ENCODE data around the gene ARHGEF3.
"Not testable (repeated sequence)": the region's sequence is repeated elsewhere in the genome, so short reads cannot be mapped to it uniquely, and the experiment has no call there.

Gene ARHGEF3

GRCh38 chr3:56720849-56721248 is 80.9 kb downstream of the ARHGEF3 start:
- H3K4me1 Mint-ChIP-seq: peaks cover 42% of the 10 kb centered on the region
- peak overlapping the region; percentile 13 for H3K27ac Mint-ChIP-seq
- ATAC-seq (no peak), DNase-seq (no peak)
- H3K9me3 Mint-ChIP-seq: no peaks in the 10 kb centered on the region
- no peak overlapping the region for H3K4me3 Mint-ChIP-seq
- peaks cover 37% of the 10 kb centered on the region for H3K36me3 Mint-ChIP-seq (ENCODE audit: low read depth)
- H3K27me3 Mint-ChIP-seq: no peaks in the 10 kb centered on the region

GRCh38 chr3:56718809-56719208 is 82.9 kb downstream of the ARHGEF3 start:
- not testable (repeated sequence) for H3K9me3 Mint-ChIP-seq, H3K4me3 Mint-ChIP-seq, DNase-seq, H3K27me3 Mint-ChIP-seq, H3K27ac Mint-ChIP-seq, ATAC-seq
- Mint-ChIP-seq H3K4me1 (peaks cover 26% of the 10 kb centered on the region), H3K36me3 (ENCODE audit: low read depth) (peaks cover 18% of the 10 kb centered on the region)

DNA sequence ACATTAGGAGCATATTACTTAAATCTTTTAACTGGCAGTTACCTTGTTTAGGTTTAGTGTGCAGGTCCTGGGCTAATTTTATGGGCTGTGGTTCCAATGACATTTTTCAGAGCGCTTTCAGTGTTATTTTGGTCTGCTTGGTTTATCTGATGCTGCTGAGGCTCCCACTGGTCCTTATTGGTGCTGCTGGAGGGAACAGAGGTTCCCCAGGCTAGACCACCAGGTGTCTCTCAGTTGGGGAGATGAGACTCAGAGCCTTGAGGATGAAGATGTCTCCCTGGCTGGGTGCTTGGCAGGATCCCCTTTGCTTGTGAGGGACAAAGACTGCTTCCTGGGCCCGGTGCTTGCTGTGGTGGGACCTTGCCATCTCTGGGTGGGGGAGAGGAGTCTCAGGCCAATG is 90.4 kb downstream of the ARHGEF3 start:
- Mint-ChIP-seq H3K27me3 (no peaks in the 10 kb centered on the region), H3K4me1 (no peaks in the 10 kb centered on the region), H3K36me3 (ENCODE audit: low read depth) (no peaks in the 10 kb centered on the region), H3K4me3 (no peak overlapping the region), H3K9me3 (peaks cover 5% of the 10 kb centered on the region), H3K27ac (no peak overlapping the region)
- no peak for DNase-seq
- no peak for ATAC-seq

GRCh38 chr3:56707412-56707811 is 94.3 kb downstream of the ARHGEF3 start:
- ATAC-seq; H3K27me3 Mint-ChIP-seq; H3K27ac Mint-ChIP-seq; H3K9me3 Mint-ChIP-seq; H3K36me3 Mint-ChIP-seq (ENCODE audit: low read depth); H3K4me3 Mint-ChIP-seq: not testable (repeated sequence)
- peaks cover 18% of the 10 kb centered on the region for H3K4me1 Mint-ChIP-seq
- peak; percentile 34 for DNase-seq

- Mint-ChIP-seq H3K36me3 (ENCODE audit: low read depth) (no peaks in the 10 kb centered on the region), H3K4me1 (peaks cover 18% of the 10 kb centered on the region), H3K9me3 (no peaks in the 10 kb centered on the region), H3K4me3 (no peak overlapping the region), H3K27me3 (no peaks in the 10 kb centered on the region), H3K27ac (no peak overlapping the region)
- no peak for DNase-seq
- ATAC-seq: no peak
Observed at GRCh38 chr3:56706629-56707028, 95.1 kb downstream of the ARHGEF3 start.

GRCh38 chr3:56704706-56705105 is 97.0 kb downstream of the ARHGEF3 start:
- ATAC-seq (peak; percentile 36), DNase-seq (no peak)
- Mint-ChIP-seq H3K27ac (peak overlapping the region; percentile 54), H3K4me3 (peak overlapping the region; percentile 9), H3K9me3 (no peaks in the 10 kb centered on the region), H3K27me3 (no peaks in the 10 kb centered on the region), H3K4me1 (peaks cover 18% of the 10 kb centered on the region), H3K36me3 (ENCODE audit: low read depth) (no peaks in the 10 kb centered on the region)

- Mint-ChIP-seq H3K36me3 (ENCODE audit: low read depth) (no peaks in the 10 kb centered on the region), H3K9me3 (no peaks in the 10 kb centered on the region), H3K4me1 (peaks cover 18% of the 10 kb centered on the region), H3K27me3 (no peaks in the 10 kb centered on the region), H3K27ac (no peak overlapping the region), H3K4me3 (no peak overlapping the region)
- peak; percentile 36 for ATAC-seq
- DNase-seq: peak; percentile 40
Observed at GRCh38 chr3:56702490-56703315, 99.0 kb downstream of the ARHGEF3 start.

DNA sequence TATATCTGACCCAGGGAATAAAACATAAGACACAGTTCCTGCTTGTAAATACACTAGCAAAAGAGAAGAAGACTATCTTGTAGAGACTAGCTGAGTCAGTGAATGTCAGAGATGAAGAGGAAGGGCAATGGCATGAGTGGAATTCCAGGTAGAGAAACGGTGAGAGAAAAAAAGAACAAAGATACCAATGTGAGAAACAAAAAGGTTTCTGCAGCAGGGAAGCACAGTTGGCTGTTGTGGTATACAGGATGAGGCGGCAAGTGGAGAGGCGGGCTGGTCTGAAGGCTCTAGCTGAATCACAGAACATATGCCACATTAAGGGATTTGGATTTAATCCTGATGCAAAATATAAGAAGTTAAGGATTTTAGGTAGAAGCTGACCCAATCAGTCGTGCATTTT is 101.6 kb downstream of the ARHGEF3 start:
- Mint-ChIP-seq H3K4me3 (no peak overlapping the region), H3K9me3 (no peaks in the 10 kb centered on the region), H3K27ac (no peak overlapping the region), H3K36me3 (ENCODE audit: low read depth) (no peaks in the 10 kb centered on the region), H3K4me1 (peaks cover 24% of the 10 kb centered on the region), H3K27me3 (no peaks in the 10 kb centered on the region)
- ATAC-seq: no peak
- DNase-seq: no peak

- peak overlapping the region; percentile 80 for H3K27ac Mint-ChIP-seq
- H3K27me3 Mint-ChIP-seq: no peaks in the 10 kb centered on the region
- peak overlapping the region; percentile 23 for H3K4me3 Mint-ChIP-seq
- ATAC-seq: peak; percentile 62
- H3K9me3 Mint-ChIP-seq: no peaks in the 10 kb centered on the region
- DNase-seq: no peak
- H3K36me3 Mint-ChIP-seq (ENCODE audit: low read depth): no peaks in the 10 kb centered on the region
- peaks cover 43% of the 10 kb centered on the region for H3K4me1 Mint-ChIP-seq
Observed at GRCh38 chr3:56694867-56695683, 106.7 kb downstream of the ARHGEF3 start.

GRCh38 chr3:56693750-56694149 is 108.0 kb downstream of the ARHGEF3 start:
- Mint-ChIP-seq H3K4me1 (peaks cover 43% of the 10 kb centered on the region), H3K4me3 (peak overlapping the region; percentile 82), H3K27me3 (no peaks in the 10 kb centered on the region), H3K36me3 (ENCODE audit: low read depth) (no peaks in the 10 kb centered on the region), H3K9me3 (no peaks in the 10 kb centered on the region), H3K27ac (no peak overlapping the region)
- no peak for ATAC-seq
- DNase-seq: no peak

DNA sequence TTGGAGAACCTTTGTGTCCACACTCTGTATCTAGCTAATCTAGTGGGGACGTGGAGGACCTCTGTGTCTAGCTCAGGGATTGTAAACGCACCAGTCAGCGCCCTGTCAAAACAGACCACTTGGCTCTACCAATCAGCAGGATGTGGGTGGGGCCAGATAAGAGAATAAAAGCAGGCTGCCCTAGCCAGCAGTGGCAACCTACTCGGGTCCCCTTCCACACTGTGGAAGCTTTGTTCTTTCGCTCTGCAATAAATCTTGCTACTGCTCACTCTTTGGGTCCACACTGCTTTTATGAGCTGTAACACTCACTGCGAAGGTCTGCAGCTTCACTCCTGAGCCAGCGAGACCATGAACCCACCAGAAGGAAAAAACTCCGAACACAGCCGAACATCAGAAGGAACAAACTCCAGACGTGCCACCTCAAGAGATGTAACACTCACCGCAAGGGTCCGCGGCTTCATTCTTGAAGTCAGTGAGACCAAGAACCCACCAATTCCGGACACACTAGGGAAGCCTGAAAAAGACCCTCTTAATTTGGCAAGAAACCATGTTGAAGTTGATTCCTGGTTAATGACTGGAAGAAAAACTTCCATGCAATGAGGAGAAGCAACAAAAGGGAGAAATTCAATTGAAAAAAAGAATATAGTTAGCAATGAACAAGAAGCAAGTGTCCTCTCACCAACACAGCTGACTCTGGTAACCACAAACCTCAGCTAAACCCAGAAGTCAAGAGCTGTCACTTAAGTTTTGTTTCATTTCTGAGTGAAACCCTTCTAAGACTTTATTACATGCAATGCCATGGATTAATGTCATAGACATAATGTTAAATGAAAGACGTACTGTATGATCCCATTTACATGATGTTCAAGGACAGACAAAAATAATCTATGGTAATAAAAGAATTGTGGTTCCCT is 109.0 kb downstream of the ARHGEF3 start:
- Mint-ChIP-seq H3K4me1 (peaks cover 51% of the 10 kb centered on the region), H3K27ac (peak overlapping the region; percentile 79), H3K4me3 (peak overlapping the region; percentile 82)
- not testable (repeated sequence) for DNase-seq; H3K9me3 Mint-ChIP-seq; H3K36me3 Mint-ChIP-seq (ENCODE audit: low read depth); H3K27me3 Mint-ChIP-seq
- ATAC-seq: peak; percentile 82

- not testable (repeated sequence) for H3K36me3 Mint-ChIP-seq (ENCODE audit: low read depth); ATAC-seq; DNase-seq; H3K27ac Mint-ChIP-seq; H3K27me3 Mint-ChIP-seq; H3K9me3 Mint-ChIP-seq; H3K4me3 Mint-ChIP-seq
- H3K4me1 Mint-ChIP-seq: peaks cover 51% of the 10 kb centered on the region
Observed at GRCh38 chr3:56692001-56692365, 109.8 kb downstream of the ARHGEF3 start.

- H3K27ac Mint-ChIP-seq: no peak overlapping the region
- peaks cover 48% of the 10 kb centered on the region for H3K4me1 Mint-ChIP-seq
- ATAC-seq (no peak), DNase-seq (no peak)
- no peaks in the 10 kb centered on the region for H3K36me3 Mint-ChIP-seq (ENCODE audit: low read depth)
- no peaks in the 10 kb centered on the region for H3K9me3 Mint-ChIP-seq
- no peak overlapping the region for H3K4me3 Mint-ChIP-seq
- no peaks in the 10 kb centered on the region for H3K27me3 Mint-ChIP-seq
Observed at GRCh38 chr3:56691165-56692000, 110.4 kb downstream of the ARHGEF3 start.

- no peak for ATAC-seq
- H3K9me3 Mint-ChIP-seq: no peaks in the 10 kb centered on the region
Observed at GRCh38 chr3:56689303-56689702, 112.4 kb downstream of the ARHGEF3 start.

More at GRCh38 chr3:56689303-56689702, 112.4 kb downstream of the ARHGEF3 start:
- Mint-ChIP-seq H3K36me3 (ENCODE audit: low read depth) (peaks cover 3% of the 10 kb centered on the region), H3K4me3 (no peak overlapping the region), H3K4me1 (peaks cover 28% of the 10 kb centered on the region), H3K27me3 (no peaks in the 10 kb centered on the region), H3K27ac (no peak overlapping the region)
- DNase-seq: no peak
